Measurements from ENCODE around the gene TGIF1.

Gene TGIF1

GRCh38 chr18:3486512-3486911 is 36.5 kb downstream of the TGIF1 start:
- peak in 1 of 2 donors; percentile 44 for DNase-seq

DNA sequence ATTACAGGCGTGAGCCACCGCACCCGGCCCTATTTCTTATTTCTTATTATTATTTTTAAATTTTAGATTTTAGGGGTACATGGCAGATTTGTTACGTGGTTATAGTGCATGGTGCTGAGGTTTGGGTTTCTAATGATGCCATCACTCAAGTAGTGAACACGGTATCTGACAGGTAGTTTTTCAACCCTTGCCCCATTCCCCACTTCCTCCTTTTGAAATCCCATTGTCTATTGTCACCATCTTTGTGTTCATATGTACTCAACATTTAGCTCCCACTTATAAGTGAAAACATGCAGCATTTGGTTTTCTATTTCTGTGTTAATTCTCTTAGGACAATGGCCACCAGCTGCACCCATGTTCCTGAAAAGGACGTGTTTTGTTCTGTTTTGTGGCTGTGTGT is 39.5 kb downstream of the TGIF1 start:
- no peak for DNase-seq

DNA sequence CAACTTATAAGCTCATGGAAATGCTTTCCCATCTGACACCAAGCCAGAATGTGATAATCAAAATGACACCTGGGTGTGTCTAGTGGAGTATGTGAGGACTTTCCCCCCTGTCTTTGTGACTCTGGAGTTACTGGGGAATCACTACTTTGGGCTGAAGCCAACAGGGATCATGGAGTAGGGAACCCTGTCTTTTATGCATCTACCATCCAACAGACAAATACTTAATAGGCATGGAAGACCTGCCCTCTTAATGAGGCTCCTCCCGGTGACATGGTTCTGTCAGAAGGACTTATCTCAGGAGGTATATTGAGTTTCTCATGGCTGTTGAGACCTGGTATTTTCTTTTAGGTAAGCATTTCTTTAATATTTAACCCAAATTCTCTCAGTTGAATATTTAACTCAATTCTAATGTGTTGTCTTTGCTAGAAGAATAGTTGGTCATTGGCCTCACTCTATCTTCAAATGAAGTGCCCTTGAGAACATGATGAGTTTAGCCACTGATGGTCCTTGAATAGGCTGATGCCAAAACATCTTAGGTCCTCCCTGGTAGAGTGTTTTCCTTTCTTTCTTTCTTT is 42.1 kb downstream of the TGIF1 start:
- no peak for DNase-seq

- DNase-seq: no peak
Observed at GRCh38 chr18:3492721-3493120, 42.7 kb downstream of the TGIF1 start.

GRCh38 chr18:3493501-3494244 is 43.7 kb downstream of the TGIF1 start:
- DNase-seq: peak in 1 of 2 donors; percentile 48

DNA sequence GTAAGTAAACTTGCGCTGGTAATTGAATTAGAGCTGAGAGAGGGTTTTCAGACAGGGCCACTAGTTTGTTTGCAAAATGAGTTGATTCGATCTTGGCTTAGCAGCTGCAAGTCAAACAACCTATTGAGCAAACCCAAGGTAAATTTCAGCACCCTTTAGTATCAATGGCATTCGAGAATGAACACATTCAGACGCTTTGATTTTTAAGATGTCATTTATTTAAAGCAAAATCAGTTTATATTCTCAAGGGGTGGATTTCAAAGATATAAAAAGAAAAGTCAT is 44.2 kb downstream of the TGIF1 start:
- DNase-seq: no peak

GRCh38 chr18:3494569-3494968 is 44.6 kb downstream of the TGIF1 start:
- no peak for DNase-seq

DNA sequence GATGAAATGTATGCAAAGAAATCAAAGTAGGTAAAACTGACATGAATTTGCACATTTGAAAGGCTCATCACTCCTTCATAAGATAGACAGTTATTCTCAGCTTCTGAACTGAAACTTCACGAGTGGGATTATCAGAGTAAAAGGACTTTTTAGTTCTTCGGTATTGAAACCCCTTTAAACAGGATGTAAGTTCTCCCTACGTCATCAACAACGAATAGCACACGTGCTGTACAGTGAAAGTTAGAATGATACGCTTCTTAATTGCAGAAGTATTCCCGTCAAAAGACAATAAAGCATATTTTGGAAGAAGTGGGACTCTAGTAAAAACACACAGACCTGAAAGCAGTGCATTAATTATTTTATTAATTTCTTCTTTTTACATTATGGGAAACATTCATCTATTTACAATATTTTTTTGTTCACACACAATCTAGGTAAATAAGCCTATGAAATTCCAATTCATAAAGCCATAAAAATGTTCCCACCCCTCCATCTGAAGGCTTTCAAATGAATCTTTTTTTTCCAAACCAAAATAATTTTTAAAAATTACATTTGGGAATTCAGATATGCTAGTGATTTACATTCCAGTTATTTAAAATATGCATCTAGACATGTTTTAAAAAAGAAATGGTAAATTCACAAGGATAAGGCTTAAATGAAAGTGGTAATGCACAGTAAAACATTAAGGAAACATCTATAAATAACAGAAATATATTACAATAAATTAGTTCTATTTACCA is 45.9 kb downstream of the TGIF1 start:
- no peak for DNase-seq

DNA sequence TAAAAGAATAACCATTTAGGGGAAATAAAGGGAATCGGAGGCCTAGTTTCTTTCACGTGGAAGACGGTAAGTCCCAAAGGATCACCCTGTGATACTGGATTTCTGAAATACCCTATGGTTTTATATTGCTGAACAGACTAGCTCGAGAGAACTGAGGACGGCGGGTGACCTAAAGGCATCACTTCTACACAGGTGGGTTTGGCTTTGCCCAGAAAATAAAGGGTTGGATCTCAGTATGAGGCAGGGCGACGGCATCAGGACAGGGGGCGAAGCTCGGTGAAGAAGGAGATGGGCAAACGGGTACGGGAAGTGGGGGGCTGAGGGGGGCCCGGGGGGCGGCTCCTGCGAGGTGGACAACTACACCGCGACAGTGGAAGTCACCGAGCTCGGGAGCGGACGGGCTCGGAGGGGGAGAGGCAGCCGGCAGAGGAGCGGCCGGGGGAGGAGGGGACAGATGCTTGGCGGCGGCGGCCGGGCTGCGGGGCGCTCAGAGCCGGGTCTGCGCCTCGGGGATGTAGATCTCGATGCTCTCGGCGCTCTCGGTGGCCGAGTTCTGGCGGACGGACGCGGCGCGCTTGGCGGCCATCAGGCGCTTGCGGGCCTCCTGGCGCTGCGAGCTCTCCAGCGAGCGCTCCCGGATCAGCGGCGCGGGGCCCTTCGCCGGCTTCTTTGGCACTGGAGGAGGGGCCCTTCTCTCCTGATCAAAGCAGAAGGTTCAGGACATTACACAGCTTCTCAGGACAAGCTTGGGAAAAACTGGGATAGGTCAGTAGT is 48.9 kb downstream of the TGIF1 start:
- peak in 1 of 2 donors; percentile 9 for DNase-seq

DNA sequence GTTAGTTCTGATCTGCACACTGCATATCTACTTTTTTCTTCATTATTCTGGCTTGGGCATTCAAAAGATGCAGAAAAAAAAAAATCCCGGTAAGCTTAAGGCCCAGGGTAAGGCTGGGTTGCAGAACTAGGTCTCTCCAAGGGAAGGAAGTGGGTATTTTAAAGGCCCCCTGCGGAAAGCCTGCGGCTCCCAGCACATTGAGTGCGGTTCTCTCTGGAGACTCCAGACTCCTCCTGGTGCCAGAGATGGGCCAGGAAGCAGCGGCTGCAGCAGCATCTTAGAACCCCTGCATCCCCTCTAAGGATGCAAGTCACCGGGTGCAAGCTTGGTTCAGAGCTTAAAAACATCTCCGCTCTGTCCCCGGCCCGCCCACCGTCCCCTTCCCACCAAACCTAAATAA is 49.5 kb downstream of the TGIF1 start:
- DNase-seq: peak in 1 of 2 donors; percentile 48

DNA sequence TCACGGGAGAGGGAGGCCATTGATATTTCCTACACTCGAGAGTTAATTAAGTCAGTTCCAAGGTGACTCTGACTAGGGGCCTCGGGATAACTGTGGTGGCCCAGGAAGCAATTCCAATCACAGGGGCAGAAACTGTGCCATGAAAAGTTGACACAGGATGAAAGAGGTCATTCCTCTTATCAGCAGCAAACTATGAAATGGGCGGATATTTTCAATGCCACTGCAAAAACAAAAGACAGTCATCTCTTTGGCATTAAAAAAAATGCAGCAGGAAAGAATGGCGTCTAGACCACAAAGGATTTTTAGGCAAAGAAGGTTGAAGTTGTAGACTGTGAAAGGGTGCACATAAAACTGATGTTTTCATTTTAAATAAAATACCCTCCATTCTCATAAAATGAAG is 50.0 kb downstream of the TGIF1 start:
- DNase-seq: no peak

DNA sequence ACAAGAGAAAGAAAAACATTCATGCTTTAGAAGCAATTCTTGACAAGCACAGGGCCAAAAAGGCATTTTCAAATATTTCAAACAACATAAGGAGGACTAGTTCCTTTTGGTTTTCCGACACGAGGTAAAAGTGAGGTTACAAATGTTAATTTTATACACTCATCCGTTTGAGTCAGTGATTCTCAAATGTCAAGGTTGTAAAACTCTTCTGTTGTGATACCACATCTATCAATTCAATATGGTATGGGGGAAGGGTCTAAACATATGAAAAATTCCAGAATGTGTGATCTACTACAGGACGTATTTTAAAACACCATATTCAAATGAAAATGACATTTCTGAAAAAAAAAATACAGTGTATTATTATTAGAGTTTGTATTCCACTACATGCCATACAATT is 52.7 kb downstream of the TGIF1 start:
- DNase-seq: no peak

DNA sequence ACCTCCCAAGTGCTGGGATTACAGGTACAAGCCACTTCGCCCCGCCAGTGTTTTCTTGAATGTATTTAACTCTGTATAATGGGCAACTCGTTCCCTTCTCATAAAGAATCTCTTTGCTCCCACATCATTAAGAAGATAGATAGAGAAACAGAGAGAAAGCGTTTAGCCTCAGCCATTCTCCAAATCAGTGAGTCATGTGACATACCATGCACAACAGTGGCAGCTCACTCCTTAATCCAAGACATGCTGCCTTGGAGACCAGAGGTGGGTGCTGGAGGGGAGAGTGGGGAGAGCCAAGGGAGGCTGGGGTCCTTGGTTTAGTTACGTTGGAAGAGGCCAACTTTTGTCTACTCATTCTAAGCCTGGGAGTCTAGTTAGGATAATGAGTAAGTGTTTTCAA is 54.7 kb downstream of the TGIF1 start:
- DNase-seq: no peak

GRCh38 chr18:3508576-3509549 is 58.9 kb downstream of the TGIF1 start:
- no peak for DNase-seq
